HG02642 (cell line): ENCODE results near the gene PTPA.
A peak's percentile ranks its signal among the peaks of the same experiment; 100 is the strongest.

Experiments
- ATAC-seq: cut with Tn5 transposase; IDR thresholded peaks from one replicate; pipeline ENCODE4 v1.9.1; 2021; ENCODE audit warnings: mild to moderate bottlenecking; ENCODE audit not compliant: unreplicated experiment, poor library complexity

Gene PTPA

GRCh38 chr9:129133082-129133481, 21.9 kb downstream of the PTPA start:
- ATAC-seq = no peak

- no peak for ATAC-seq
These were observed 24.3 kb downstream of the PTPA start for GRCh38 chr9:129135476-129135875.

GRCh38 chr9:129136446-129137035, 25.3 kb downstream of the PTPA start:
- ATAC-seq = no peak

- no peak for ATAC-seq
These were observed 26.3 kb downstream of the PTPA start for GRCh38 chr9:129137292-129138143.

GRCh38 chr9:129138144-129138462, 26.9 kb downstream of the PTPA start:
- no peak for ATAC-seq

GRCh38 chr9:129138476-129139232, 27.4 kb downstream of the PTPA start:
- no peak for ATAC-seq

GRCh38 chr9:129139233-129139992, 28.2 kb downstream of the PTPA start:
- ATAC-seq = peak; percentile 29

- ATAC-seq = peak; percentile 58
These were observed 28.8 kb downstream of the PTPA start for GRCh38 chr9:129139993-129140396.

GRCh38 chr9:129140397-129141065, 29.3 kb downstream of the PTPA start:
- ATAC-seq = peak; percentile 17

- ATAC-seq = peak; percentile 39
These were observed 30.1 kb downstream of the PTPA start for GRCh38 chr9:129141066-129142041.

- ATAC-seq = no peak
These were observed 31.1 kb downstream of the PTPA start for GRCh38 chr9:129142138-129142935.

GRCh38 chr9:129143031-129143927, 32.1 kb downstream of the PTPA start:
- ATAC-seq = no peak

GRCh38 chr9:129145316-129145715, 34.1 kb downstream of the PTPA start:
- no peak for ATAC-seq

GRCh38 chr9:129145841-129146292, 34.7 kb downstream of the PTPA start:
- no peak for ATAC-seq

GRCh38 chr9:129146441-129146941, 35.3 kb downstream of the PTPA start:
- ATAC-seq = no peak

GRCh38 chr9:129148463-129149204, 37.4 kb downstream of the PTPA start:
- ATAC-seq = no peak
